Measurements from ENCODE around the gene SMPDL3B. TPM values are rescaled to one million over a fixed set of nuclear protein-coding genes. Genes with fewer than 3 reads are reported as not detected.

The SMPDL3B gene
- total RNA-seq, 3 donors from 2014 or later (not counting 1 experiment from before 2014, with no cell fraction given) = 0.24 to 0.88 (median 0.75) TPM

DNA sequence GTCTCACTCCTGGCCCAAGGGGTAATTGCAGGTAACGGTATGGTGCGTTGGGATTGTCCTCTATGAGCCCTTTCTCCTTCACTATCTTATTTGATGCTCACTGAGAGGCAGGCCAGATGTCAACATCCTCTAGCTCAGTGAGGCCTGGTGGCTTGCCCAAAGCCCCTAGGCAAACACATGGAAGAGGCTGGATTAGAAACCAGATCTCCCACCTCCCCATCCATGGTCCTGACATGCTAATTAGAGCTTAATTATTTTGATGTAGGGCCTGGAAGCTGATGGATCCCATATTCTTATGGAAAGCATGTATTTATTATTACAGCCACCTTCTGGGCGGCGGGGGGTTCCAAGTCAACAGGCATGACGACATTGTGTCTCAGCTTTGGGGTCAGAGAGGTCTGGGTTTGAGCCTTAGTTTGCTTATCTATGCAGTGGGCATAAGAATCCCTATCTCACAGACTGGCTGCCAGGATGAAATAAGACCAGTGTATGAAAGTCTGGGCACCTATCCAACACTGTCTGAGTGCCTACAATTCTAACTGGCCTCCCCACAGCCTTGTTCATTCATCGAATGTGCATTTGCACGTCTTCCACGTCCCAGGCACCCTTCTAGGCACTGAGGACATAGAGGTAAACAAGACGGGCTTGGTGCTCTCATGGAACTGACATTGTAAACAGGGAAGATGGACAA lies 6.2 kb downstream of the SMPDL3B start:
- no peaks in the 10 kb centered on the region for H3K36me3 ChIP-seq (ENCODE audit: control insufficient read depth, insufficient read depth, low read length)
- no peak for DNase-seq
- intact Hi-C loops (cut with micrococcal nuclease) = loop anchor here (1.0 to 5.0 kb wide), 3 partner anchors 38 to 266 kb away; partner anchors contain the start of gene EYA3
- Mint-ChIP-seq H3K27ac (peak overlapping the region; percentile 93), H3K27me3 (ENCODE audit: low read depth in 2 of 2) (peaks cover 0 to under 1% of the 10 kb centered on the region in 2 donors), H3K4me1 (peaks cover 24 to 31% of the 10 kb centered on the region in 2 donors), H3K4me3 (no peak overlapping the region), H3K36me3 (no peaks in the 10 kb centered on the region), H3K9me3 (no peaks in the 10 kb centered on the region)
- H3K4me1 ChIP-seq (ENCODE audit: control insufficient read depth, insufficient read depth, low read length) = peaks cover 30% of the 10 kb centered on the region
- no peaks in the 10 kb centered on the region for H3K9me3 ChIP-seq (ENCODE audit: control insufficient read depth, insufficient read depth, low read length)
- H3K4me3 ChIP-seq (ENCODE audit: low read length) = no peak overlapping the region
- no peak for ATAC-seq
- no peak overlapping the region for H3K27ac ChIP-seq (ENCODE audit: low read length)
- no peak for TF ChIP-seq CTCF (IDR thresholded peaks at IDR 0.05)
- H3K27me3 ChIP-seq (ENCODE audit: control insufficient read depth, insufficient read depth, low read length) = no peaks in the 10 kb centered on the region
- WGBS (ENCODE audit: insufficient coverage) = 96% methylated on average over 7 of the region's 9 CpGs

DNA sequence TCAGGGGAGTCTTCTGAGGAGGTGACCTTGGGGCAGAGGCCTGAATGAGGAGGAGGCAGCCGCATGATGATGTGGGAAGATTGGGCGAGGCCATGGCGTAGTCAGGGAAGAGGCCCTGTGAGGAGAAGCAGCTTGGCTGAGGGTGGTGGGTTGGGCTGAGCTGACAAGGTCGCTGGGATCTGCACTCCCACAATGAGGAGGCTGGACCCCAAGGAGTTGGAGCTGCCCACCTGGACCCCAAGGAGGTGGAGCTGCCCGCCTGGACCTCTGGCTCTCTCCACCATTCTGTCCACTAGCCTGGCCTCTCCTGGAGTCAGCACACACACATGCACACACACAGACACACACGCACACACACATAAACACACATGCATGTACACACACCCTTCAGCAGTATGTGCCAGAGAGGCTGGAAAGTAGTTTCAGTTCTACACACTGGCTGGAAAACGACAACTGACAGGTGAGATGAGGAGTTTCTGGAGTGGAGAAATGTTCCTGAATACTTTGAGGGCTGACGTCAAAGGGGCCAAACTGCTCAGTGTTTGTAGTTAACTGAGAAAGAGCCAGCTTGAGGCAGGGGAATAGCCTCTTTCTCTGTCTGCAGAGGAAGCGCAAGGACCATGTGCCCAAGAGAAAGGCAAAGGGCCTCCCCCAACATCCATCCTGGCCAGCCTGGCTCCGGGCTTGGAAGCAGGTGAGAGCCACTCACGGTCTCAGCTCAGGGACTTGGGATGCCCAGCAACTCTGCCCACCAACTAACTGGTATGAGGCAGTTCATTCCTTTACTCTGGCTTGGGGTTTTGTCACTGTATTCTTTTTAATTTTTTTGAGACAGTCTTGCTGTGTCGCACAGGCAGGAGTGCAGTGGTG lies 7.1 kb downstream of the SMPDL3B start:
- Histone ChIP-seq H3K27me3 (ENCODE audit: control insufficient read depth, insufficient read depth, low read length) (no peaks in the 10 kb centered on the region), H3K4me1 (ENCODE audit: control insufficient read depth, insufficient read depth, low read length) (peaks cover 30% of the 10 kb centered on the region), H3K27ac (ENCODE audit: low read length) (no peak overlapping the region), H3K4me3 (ENCODE audit: low read length) (no peak overlapping the region), H3K9me3 (ENCODE audit: control insufficient read depth, insufficient read depth, low read length) (no peaks in the 10 kb centered on the region), H3K36me3 (ENCODE audit: control insufficient read depth, insufficient read depth, low read length) (no peaks in the 10 kb centered on the region)
- Mint-ChIP-seq H3K4me3 (no peak overlapping the region), H3K36me3 (no peaks in the 10 kb centered on the region), H3K27ac (peak overlapping the region; percentile 93), H3K9me3 (no peaks in the 10 kb centered on the region), H3K27me3 (ENCODE audit: low read depth in 2 of 2) (no peaks in the 10 kb centered on the region), H3K4me1 (peaks cover 24 to 31% of the 10 kb centered on the region in 2 donors)
- intact Hi-C loops (cut with micrococcal nuclease) = loop anchor here (5.0 kb wide), 2 partner anchors 145 to 265 kb away; partner anchors contain the start of gene EYA3
- DNase-seq = no peak
- no peak for ATAC-seq
- 93% methylated on average over 12 of the region's 12 CpGs for WGBS (ENCODE audit: insufficient coverage)
- no peak for TF ChIP-seq CTCF (IDR thresholded peaks at IDR 0.05)

DNA sequence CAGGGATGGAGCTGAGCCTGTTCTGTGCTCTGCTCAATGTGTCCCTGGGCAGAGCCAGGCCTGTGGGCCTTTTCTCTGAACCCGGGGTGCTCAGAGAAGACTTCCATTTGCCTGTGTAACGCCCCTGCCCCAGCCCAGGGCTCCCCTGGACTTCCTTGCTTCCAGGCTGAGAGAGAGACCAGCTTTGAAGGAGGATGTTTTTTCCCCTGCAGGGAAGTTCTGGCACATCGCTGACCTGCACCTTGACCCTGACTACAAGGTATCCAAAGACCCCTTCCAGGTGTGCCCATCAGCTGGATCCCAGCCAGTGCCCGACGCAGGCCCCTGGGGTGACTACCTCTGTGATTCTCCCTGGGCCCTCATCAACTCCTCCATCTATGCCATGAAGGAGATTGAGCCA lies 10.2 kb downstream of the SMPDL3B start:
- DNase-seq (no peak), ATAC-seq (no peak)
- Mint-ChIP-seq H3K9me3 (no peaks in the 10 kb centered on the region), H3K36me3 (no peaks in the 10 kb centered on the region), H3K4me3 (no peak overlapping the region), H3K27me3 (ENCODE audit: low read depth in 2 of 2) (no peaks in the 10 kb centered on the region), H3K27ac (peak overlapping the region; percentile 93), H3K4me1 (peaks cover 22 to 29% of the 10 kb centered on the region in 2 donors)
- intact Hi-C loops (cut with micrococcal nuclease) = no loop called here
- Histone ChIP-seq H3K27me3 (ENCODE audit: control insufficient read depth, insufficient read depth, low read length) (no peaks in the 10 kb centered on the region), H3K9me3 (ENCODE audit: control insufficient read depth, insufficient read depth, low read length) (no peaks in the 10 kb centered on the region), H3K4me3 (ENCODE audit: low read length) (no peak overlapping the region), H3K4me1 (ENCODE audit: control insufficient read depth, insufficient read depth, low read length) (peaks cover 28% of the 10 kb centered on the region), H3K27ac (ENCODE audit: low read length) (no peak overlapping the region), H3K36me3 (ENCODE audit: control insufficient read depth, insufficient read depth, low read length) (no peaks in the 10 kb centered on the region)
- WGBS (ENCODE audit: insufficient coverage) = 95% methylated on average over 5 of the region's 5 CpGs
- TF ChIP-seq CTCF (IDR thresholded peaks at IDR 0.05) = no peak
